Upper lobe of left lung (tissue), 4 donors: ENCODE data around the gene NEU4.

Experiments used
- CTCF ChIP-seq, 6 experiments: fragments of 450-650 bp in 4 of 6; fragments of 200-600 bp in 2 of 6; sonication (generic) in 2 of 6; IDR thresholded peaks; one replicate each; pipeline ENCODE4 v1.5.1; 2016 to 2019; ENCODE audit warnings: antibody characterized with exemption in 6 of 6
- EP300 ChIP-seq, 4 donors: sonication (generic); formaldehyde crosslinking; IDR thresholded peaks; one replicate each; pipeline ENCODE4 v1.5.1; 2017; ENCODE audit warnings: antibody characterized with exemption in 4 of 4, control low read depth in 2 of 4
- POLR2A ChIP-seq, 4 donors: fragments of 450-650 bp; IDR thresholded peaks; one replicate each; pipeline ENCODE4 v1.5.1; 2016 to 2017; ENCODE audit warnings: antibody characterized with exemption in 4 of 4, mild to moderate bottlenecking in 2 of 4
- POLR2AphosphoS5 ChIP-seq, 2 donors: sonication (generic); formaldehyde crosslinking; IDR thresholded peaks; one replicate each; pipeline ENCODE4 v1.5.1; 2017; ENCODE audit warnings: antibody characterized with exemption in 2 of 2

- TF ChIP-seq CTCF (IDR thresholded peaks at IDR 0.05) (no peak), POLR2A (IDR thresholded peaks at IDR 0.05) (no peak), POLR2AphosphoS5 (IDR thresholded peaks at IDR 0.05) (no peak), EP300 (IDR thresholded peaks at IDR 0.05) (no peak)
Observed at GRCh38 chr2:241815477-241816430, 6.8 kb downstream of the NEU4 start.
